ENCODE measurements around the gene CRYBG3.

GRCh38 chr3:97960551-97960950 is 138.7 kb downstream of the CRYBG3 start:
- TF ChIP-seq CTCF (IDR thresholded peaks at IDR 0.05) (no peak), POLR2A (IDR thresholded peaks at IDR 0.05) (no peak)
